HEK293 (cell line): ENCODE measurements around the gene TCERG1L.

Experiments
- CTCF ChIP-seq: fragments of 450-650 bp; formaldehyde crosslinking; IDR thresholded peaks from 2 replicates; pipeline ENCODE4 v1.5.1; 2016; ENCODE audit warnings: missing biosample characterization, missing genetic modification characterization
- TSHZ1 ChIP-seq: fragments of 450-650 bp; formaldehyde crosslinking; IDR thresholded peaks from 2 replicates; pipeline ENCODE4 v1.5.1; 2016; ENCODE audit warnings: missing biosample characterization, missing genetic modification characterization, borderline replicate concordance
- WT1 ChIP-seq: fragments of 450-650 bp; formaldehyde crosslinking; IDR thresholded peaks from 2 replicates; pipeline ENCODE4 v1.5.1; 2016; ENCODE audit warnings: missing biosample characterization, missing genetic modification characterization
- ZFP3 ChIP-seq: fragments of 450-650 bp; formaldehyde crosslinking; IDR thresholded peaks from 2 replicates; pipeline ENCODE4 v1.5.1; 2016; ENCODE audit warnings: low read depth, missing biosample characterization, missing genetic modification characterization
- ZNF623 ChIP-seq: fragments of 450-650 bp; formaldehyde crosslinking; IDR thresholded peaks from 2 replicates; pipeline ENCODE4 v1.5.1; 2016; ENCODE audit warnings: missing biosample characterization, missing genetic modification characterization

- TF ChIP-seq ZNF623 (tag by site-specific recombination) = no peak
- no peak for TF ChIP-seq WT1 (tag by site-specific recombination)
- no peak for TF ChIP-seq ZFP3 (tag by site-specific recombination)
- TF ChIP-seq TSHZ1 = no peak
- no peak for TF ChIP-seq CTCF
Measured at GRCh38 chr10:131166486-131166885, 145.0 kb downstream of the TCERG1L start.
